Measurements from ENCODE around the gene RAPGEF3. TPM values are rescaled to one million over a fixed set of nuclear protein-coding genes. Genes with fewer than 3 reads are reported as not detected.

RAPGEF3 gene
- total RNA-seq, 1 donor from 2014 or later = 4.9 TPM

- peaks cover 33% of the 10 kb centered on the region for H3K36me3 Mint-ChIP-seq
Observed at GRCh38 chr12:47698631-47699030, 60.0 kb downstream of the RAPGEF3 start.

GRCh38 chr12:47698055-47698454 lies 60.6 kb downstream of the RAPGEF3 start:
- DNase-seq (ENCODE audit: extremely low spot score, unreplicated experiment) = no peak
- TF ChIP-seq, protein P1, sequence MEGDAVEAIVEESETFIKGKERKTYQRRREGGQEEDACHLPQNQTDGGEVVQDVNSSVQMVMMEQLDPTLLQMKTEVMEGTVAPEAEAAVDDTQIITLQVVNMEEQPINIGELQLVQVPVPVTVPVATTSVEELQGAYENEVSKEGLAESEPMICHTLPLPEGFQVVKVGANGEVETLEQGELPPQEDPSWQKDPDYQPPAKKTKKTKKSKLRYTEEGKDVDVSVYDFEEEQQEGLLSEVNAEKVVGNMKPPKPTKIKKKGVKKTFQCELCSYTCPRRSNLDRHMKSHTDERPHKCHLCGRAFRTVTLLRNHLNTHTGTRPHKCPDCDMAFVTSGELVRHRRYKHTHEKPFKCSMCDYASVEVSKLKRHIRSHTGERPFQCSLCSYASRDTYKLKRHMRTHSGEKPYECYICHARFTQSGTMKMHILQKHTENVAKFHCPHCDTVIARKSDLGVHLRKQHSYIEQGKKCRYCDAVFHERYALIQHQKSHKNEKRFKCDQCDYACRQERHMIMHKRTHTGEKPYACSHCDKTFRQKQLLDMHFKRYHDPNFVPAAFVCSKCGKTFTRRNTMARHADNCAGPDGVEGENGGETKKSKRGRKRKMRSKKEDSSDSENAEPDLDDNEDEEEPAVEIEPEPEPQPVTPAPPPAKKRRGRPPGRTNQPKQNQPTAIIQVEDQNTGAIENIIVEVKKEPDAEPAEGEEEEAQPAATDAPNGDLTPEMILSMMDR (conservative IDR thresholded peaks at IDR 0.05) = no peak
- Mint-ChIP-seq H3K9me3 (no peaks in the 10 kb centered on the region), H3K4me1 (ENCODE audit: unreplicated experiment) (peaks cover 4% of the 10 kb centered on the region), H3K36me3 (peaks cover 39% of the 10 kb centered on the region), H3K27ac (no peak overlapping the region), H3K27me3 (no peaks in the 10 kb centered on the region), H3K4me3 (no peak overlapping the region)

More at GRCh38 chr12:47698631-47699030, 60.0 kb downstream of the RAPGEF3 start:
- H3K4me3 Mint-ChIP-seq = no peak overlapping the region
- DNase-seq (ENCODE audit: extremely low spot score, unreplicated experiment) = no peak
- no peaks in the 10 kb centered on the region for H3K27me3 Mint-ChIP-seq
- H3K4me1 Mint-ChIP-seq (ENCODE audit: unreplicated experiment) = peaks cover 9% of the 10 kb centered on the region
- no peaks in the 10 kb centered on the region for H3K9me3 Mint-ChIP-seq
- no peak overlapping the region for H3K27ac Mint-ChIP-seq
- TF ChIP-seq, protein P1 (conservative IDR thresholded peaks at IDR 0.05) = no peak

DNA sequence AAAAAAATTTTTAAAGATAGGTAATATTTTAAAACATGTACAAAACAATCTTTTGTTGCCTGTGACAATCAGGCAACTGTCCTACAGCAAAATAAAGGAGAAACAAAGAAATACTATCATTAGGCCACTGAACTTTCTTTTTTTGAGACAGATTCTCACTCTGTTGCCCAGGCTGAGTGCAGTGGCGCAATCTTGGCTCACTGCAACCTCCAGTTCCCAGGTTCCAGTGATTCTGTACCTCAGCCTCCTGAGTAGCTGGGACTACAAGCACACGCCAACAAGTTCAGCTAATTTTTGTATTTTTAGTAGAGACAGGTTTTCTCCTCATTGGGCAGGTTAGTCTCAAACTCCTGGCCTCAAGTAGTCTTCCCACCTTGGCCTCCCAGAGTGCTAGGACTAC lies 69.5 kb downstream of the RAPGEF3 start:
- H3K4me1 Mint-ChIP-seq (ENCODE audit: unreplicated experiment) = no peaks in the 10 kb centered on the region

GRCh38 chr12:47687636-47688035 lies 71.0 kb downstream of the RAPGEF3 start:
- Mint-ChIP-seq H3K9me3 (no peaks in the 10 kb centered on the region), H3K27ac (no peak overlapping the region), H3K4me1 (ENCODE audit: unreplicated experiment) (no peaks in the 10 kb centered on the region), H3K4me3 (no peak overlapping the region), H3K27me3 (no peaks in the 10 kb centered on the region), H3K36me3 (peaks cover 25% of the 10 kb centered on the region)
- DNase-seq (ENCODE audit: extremely low spot score, unreplicated experiment) = no peak
- TF ChIP-seq, protein P1 (conservative IDR thresholded peaks at IDR 0.05) = no peak

More for the DNA sequence above, 69.5 kb downstream of the RAPGEF3 start:
- TF ChIP-seq, protein P1 (conservative IDR thresholded peaks at IDR 0.05) = no peak
- Mint-ChIP-seq H3K36me3 (peaks cover 32% of the 10 kb centered on the region), H3K4me3 (no peak overlapping the region), H3K27me3 (no peaks in the 10 kb centered on the region), H3K27ac (no peak overlapping the region), H3K9me3 (no peaks in the 10 kb centered on the region)
- no peak for DNase-seq (ENCODE audit: extremely low spot score, unreplicated experiment)

GRCh38 chr12:47686645-47687240 lies 71.9 kb downstream of the RAPGEF3 start:
- no peaks in the 10 kb centered on the region for H3K9me3 Mint-ChIP-seq
- H3K4me1 Mint-ChIP-seq (ENCODE audit: unreplicated experiment) = no peaks in the 10 kb centered on the region
- TF ChIP-seq, protein P1 (conservative IDR thresholded peaks at IDR 0.05) = peak; percentile 84
- DNase-seq (ENCODE audit: extremely low spot score, unreplicated experiment) = no peak
- H3K36me3 Mint-ChIP-seq = peaks cover 21% of the 10 kb centered on the region
- H3K4me3 Mint-ChIP-seq = no peak overlapping the region
- H3K27me3 Mint-ChIP-seq = no peaks in the 10 kb centered on the region
- H3K27ac Mint-ChIP-seq = no peak overlapping the region

Other genes with a start within 250 kb of the RAPGEF3 start
- gene RPAP3, start 52.9 kb downstream of the RAPGEF3 start, total RNA-seq (ENCODE audit: low replicate concordance) = 31.7 and 39.9 TPM in 2 replicates
- gene ENDOU, start 33.4 kb downstream of the RAPGEF3 start, total RNA-seq (ENCODE audit: low replicate concordance) = 3.7 and 18.9 TPM in 2 replicates
- gene SLC48A1, start 14.4 kb upstream of the RAPGEF3 start, total RNA-seq (ENCODE audit: low replicate concordance) = 19.7 and 37.4 TPM in 2 replicates
- gene HDAC7, start 61.0 kb upstream of the RAPGEF3 start, total RNA-seq (ENCODE audit: low replicate concordance) = 71.5 and 76.1 TPM in 2 replicates
- 0.77 and 1.5 TPM in 2 replicates for gene VDR, start 146.1 kb upstream of the RAPGEF3 start, total RNA-seq (ENCODE audit: low replicate concordance)
- gene TMEM106C, start 204.7 kb upstream of the RAPGEF3 start, total RNA-seq (ENCODE audit: low replicate concordance) = 76.7 and 77.1 TPM in 2 replicates
- gene COL2A1, start 245.6 kb upstream of the RAPGEF3 start, total RNA-seq (ENCODE audit: low replicate concordance) = 195 and 227 TPM in 2 replicates

All from type B pancreatic cell (in vitro differentiated cells).